Transverse colon (tissue), 4 donors: ENCODE results near the gene DVL1. TPM values are rescaled to one million over a fixed set of nuclear protein-coding genes. Genes with fewer than 3 reads are reported as not detected.

Source experiments
- DNase-seq: peaks from one replicate; pipeline ENCODE4 v3.0.0-alpha.2; 2019
- H3K27ac ChIP-seq, 4 donors: fragments of 200-600 bp; sonication (generic); 2 replicates each; pipeline ENCODE4 v1.5.1; 2016 to 2018; ENCODE audit warnings: inconsistent platforms in 4 of 4
- H3K27me3 ChIP-seq: fragments of 200-600 bp; sonication (generic); 2 replicates; pipeline ENCODE4 v1.5.1; 2017; ENCODE audit warnings: inconsistent platforms
- H3K36me3 ChIP-seq, 4 donors: fragments of 200-600 bp; sonication (generic); 2 replicates each; pipeline ENCODE4 v1.5.1; 2017 to 2019; ENCODE audit warnings: inconsistent platforms in 4 of 4
- H3K4me1 ChIP-seq, 4 donors: fragments of 200-600 bp; sonication (generic); 2 replicates each; pipeline ENCODE4 v1.5.1; 2017 to 2020; ENCODE audit warnings: inconsistent platforms in 4 of 4
- H3K4me3 ChIP-seq, 4 donors: fragments of 200-600 bp; sonication (generic); 1 replicate in 1 of 4; 2 replicates in 3 of 4; pipeline versions ENCODE4 v1.5.1 to v1.6.1; 2017 to 2019; ENCODE audit warnings: inconsistent platforms in 4 of 4
- H3K9me3 ChIP-seq, 2 donors: fragments of 200-600 bp; sonication (generic); 2 replicates each; pipeline ENCODE4 v1.5.1; 2017 to 2019; ENCODE audit warnings: inconsistent platforms in 2 of 2
- CTCF ChIP-seq, 5 experiments: fragments of 200-600 bp in 3 of 5; fragments of 450-650 bp in 2 of 5; sonication (generic) in 3 of 5; IDR thresholded peaks; 1 replicate in 2 of 5; 2 replicates in 3 of 5; pipeline ENCODE4 v1.5.1; 2016 to 2017; ENCODE audit warnings: antibody characterized with exemption in 5 of 5, inconsistent platforms in 3 of 5, mild to moderate bottlenecking in 2 of 5, moderate library complexity in 1 of 5
- EP300 ChIP-seq: sonication (generic); formaldehyde crosslinking; IDR thresholded peaks from one replicate; pipeline ENCODE4 v1.6.1; 2017; ENCODE audit warnings: antibody characterized with exemption, low read depth
- POLR2A ChIP-seq: fragments of 450-650 bp; IDR thresholded peaks from one replicate; pipeline ENCODE4 v1.6.1; 2016; ENCODE audit warnings: antibody characterized with exemption, mild to moderate bottlenecking, moderate library complexity
- POLR2AphosphoS5 ChIP-seq, 3 donors: sonication (generic); formaldehyde crosslinking; IDR thresholded peaks; one replicate each; pipeline ENCODE4 v1.6.1; 2016; ENCODE audit warnings: antibody characterized with exemption in 3 of 3
- WGBS, 2 donors: methylation state at CpG; one replicate each; pipeline ENCODE4 v1.1.5; 2018; ENCODE audit warnings: low coverage in 1 of 2; 5-methylcytosine and 5-hydroxymethylcytosine counted together
- in situ Hi-C, 4 donors: fragments of 200-750 bp; cut with MboI; loops; one replicate each; pipeline versions ENCODE4 v1.15.0 to v1.15.1; 2017; ENCODE audit warnings: low sequenced_read_pairs in 3 of 4, low pct_ligation_motif_present in 1 of 4, low pct_unique_long_range_greater_than_20kb in 1 of 4
- intact Hi-C: fragments of 100-400 bp; cut with DNase I; formaldehyde crosslinking; loops from one replicate; pipeline ENCODE4 v1.15.1; 2023; ENCODE audit warnings: low total_unique reads
- total RNA-seq, 4 donors: library from RNA; depleted of rRNA; stranded (reverse); fragments of >200 nt; gene quantifications; one replicate each; pipeline ENCODE4 v1.1.0, GENCODE V29; 2016

DVL1 gene
- total RNA-seq, 4 donors from 2014 or later = 103 to 182 (median 115) TPM

- in situ Hi-C loops = no loop called here
These were observed 45.5 kb downstream of the DVL1 start for GRCh38 chr1:1303736-1304135.

GRCh38 chr1:1302951-1303509 lies 46.2 kb downstream of the DVL1 start:
- 91% methylated on average over 17 of the region's 31 CpGs; no CpG with 5 or more reads in 1 of the 2 donors for WGBS, 2 donors
- Histone ChIP-seq H3K27ac (no peak overlapping the region), H3K4me1 (peaks cover 26 to 44% (median 37%) of the 10 kb centered on the region in 4 donors), H3K36me3 (no peaks in the 10 kb centered on the region), H3K27me3 (no peaks in the 10 kb centered on the region), H3K9me3 (no peaks in the 10 kb centered on the region), H3K4me3 (no peak overlapping the region)
- no peak for TF ChIP-seq POLR2AphosphoS5 (IDR thresholded peaks at IDR 0.05)
- TF ChIP-seq CTCF (IDR thresholded peaks at IDR 0.05) = no peak
- no peak for TF ChIP-seq POLR2A
- no peak for TF ChIP-seq EP300
- intact Hi-C loops = no loop called here
- DNase-seq = no peak
- in situ Hi-C loops = no loop called here

More at GRCh38 chr1:1303736-1304135, 45.5 kb downstream of the DVL1 start:
- WGBS, 2 donors = 80% methylated on average over 13 of the region's 13 CpGs; no CpG with 5 or more reads in 1 of the 2 donors
- no peaks in the 10 kb centered on the region for H3K9me3 ChIP-seq
- TF ChIP-seq POLR2A (no peak), EP300 (no peak), CTCF (IDR thresholded peaks at IDR 0.05) (no peak), POLR2AphosphoS5 (IDR thresholded peaks at IDR 0.05) (no peak)
- no peaks in the 10 kb centered on the region for H3K36me3 ChIP-seq
- peak overlapping the region in 1 of 4 donors; percentile 95 for H3K4me3 ChIP-seq
- intact Hi-C loops = no loop called here
- DNase-seq = no peak
- H3K27ac ChIP-seq = peak overlapping the region; percentile 80 to 96 (median 86)
- H3K27me3 ChIP-seq = no peaks in the 10 kb centered on the region
- H3K4me1 ChIP-seq = peaks cover 26 to 44% (median 37%) of the 10 kb centered on the region in 4 donors

GRCh38 chr1:1302006-1302430 lies 47.2 kb downstream of the DVL1 start:
- DNase-seq = no peak
- in situ Hi-C loops = no loop called here
- Histone ChIP-seq H3K9me3 (no peaks in the 10 kb centered on the region), H3K4me3 (no peak overlapping the region), H3K36me3 (no peaks in the 10 kb centered on the region), H3K27ac (no peak overlapping the region), H3K27me3 (no peaks in the 10 kb centered on the region), H3K4me1 (peaks cover 26 to 41% (median 34%) of the 10 kb centered on the region in 4 donors)
- TF ChIP-seq POLR2A = no peak
- peak in 4 of 5 experiments; percentile 19 to 34 (median 28) for TF ChIP-seq CTCF (IDR thresholded peaks at IDR 0.05)
- intact Hi-C loops = no loop called here
- WGBS, 2 donors = no CpG with 5 or more reads among the region's 9 CpGs

GRCh38 chr1:1300352-1300739 lies 48.9 kb downstream of the DVL1 start:
- no peak overlapping the region for H3K4me3 ChIP-seq
- H3K9me3 ChIP-seq = no peaks in the 10 kb centered on the region
- H3K36me3 ChIP-seq = no peaks in the 10 kb centered on the region
- DNase-seq = no peak
- TF ChIP-seq POLR2AphosphoS5 (IDR thresholded peaks at IDR 0.05) (no peak), POLR2A (no peak), CTCF (IDR thresholded peaks at IDR 0.05) (no peak), EP300 (no peak)
- no peaks in the 10 kb centered on the region for H3K27me3 ChIP-seq
- intact Hi-C loops = no loop called here
- no peak overlapping the region for H3K27ac ChIP-seq
- in situ Hi-C loops = no loop called here
- peaks cover 10 to 24% (median 17%) of the 10 kb centered on the region in 4 donors for H3K4me1 ChIP-seq
- 91% methylated on average over 12 of the region's 12 CpGs; no CpG with 5 or more reads in 1 of the 2 donors for WGBS, 2 donors
